ENCODE results near the gene CDR2.
"Not testable (repeated sequence)": the region's sequence is repeated elsewhere in the genome, so short reads cannot be mapped to it uniquely, and the experiment has no call there.

The CDR2 gene

GRCh38 chr16:22375117-22375962 is 921 bp upstream of the CDR2 start:
- DNase-seq: no peak

- peak; percentile 45 for DNase-seq
Observed at GRCh38 chr16:22373662-22374310, 633 bp downstream of the CDR2 start.

DNA sequence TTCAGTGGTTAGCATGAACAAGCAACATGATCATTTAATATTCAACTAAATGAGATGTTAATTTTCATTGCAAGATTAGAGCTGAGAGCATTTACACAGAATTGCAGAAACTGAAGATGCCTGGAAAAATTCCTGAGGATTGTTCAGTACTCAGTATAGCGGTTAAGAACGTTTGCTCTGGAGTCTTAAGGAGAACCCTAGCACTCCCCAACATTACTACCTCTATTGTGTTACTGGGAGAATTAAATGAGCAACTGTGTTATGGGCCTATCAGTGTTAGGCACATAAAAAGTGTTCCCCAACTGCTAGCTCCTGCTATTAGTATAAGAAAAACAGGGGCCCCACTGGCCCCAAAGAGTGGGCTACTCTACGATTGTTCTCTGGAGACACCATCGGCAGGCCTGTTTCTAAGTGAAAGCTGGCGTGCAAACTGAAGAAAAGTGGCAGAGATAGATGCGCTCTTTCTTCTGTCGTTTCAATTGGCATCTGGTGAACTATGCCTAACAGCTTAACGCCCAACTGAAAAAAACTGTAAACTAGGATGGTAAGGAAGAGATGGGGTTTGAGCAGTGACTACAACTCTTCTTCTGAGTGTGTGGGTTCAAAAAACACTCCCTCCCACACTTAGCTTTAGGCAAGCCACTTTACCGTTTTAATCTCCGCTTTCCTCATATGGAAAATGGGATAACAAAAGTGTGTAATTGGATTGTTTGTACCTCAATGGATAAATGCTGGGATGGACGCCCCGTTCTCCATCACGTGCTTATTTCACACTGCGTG is 1.3 kb downstream of the CDR2 start:
- DNase-seq: no peak

GRCh38 chr16:22370038-22370820 is 4.2 kb downstream of the CDR2 start:
- DNase-seq: no peak

GRCh38 chr16:22369221-22369811 is 5.1 kb downstream of the CDR2 start:
- no peak for DNase-seq

GRCh38 chr16:22368200-22368826 is 6.1 kb downstream of the CDR2 start:
- not testable (repeated sequence) for DNase-seq

GRCh38 chr16:22366889-22367288 is 7.5 kb downstream of the CDR2 start:
- DNase-seq: no peak

DNA sequence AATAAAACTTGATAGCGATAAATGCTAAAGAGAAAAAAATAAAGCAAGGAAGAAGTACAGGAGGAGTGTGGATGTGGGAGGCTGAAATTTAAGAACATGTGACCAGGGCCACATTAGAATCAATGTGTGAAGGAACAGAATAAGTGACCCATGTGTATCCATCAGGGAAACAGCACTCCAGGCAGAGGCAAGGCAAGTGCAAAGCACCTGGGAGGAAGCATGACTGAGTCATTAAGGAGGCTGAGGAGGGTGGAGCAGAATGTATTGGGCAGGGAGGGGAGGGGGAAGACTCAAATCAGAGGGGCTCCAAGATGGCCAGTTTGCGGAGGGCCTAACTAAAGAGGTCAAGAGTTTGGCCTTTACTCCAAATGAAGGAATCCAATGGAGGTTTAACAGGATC is 8.0 kb downstream of the CDR2 start:
- no peak for DNase-seq

- no peak for DNase-seq
Observed at GRCh38 chr16:22364241-22364640, 10.2 kb downstream of the CDR2 start.

DNA sequence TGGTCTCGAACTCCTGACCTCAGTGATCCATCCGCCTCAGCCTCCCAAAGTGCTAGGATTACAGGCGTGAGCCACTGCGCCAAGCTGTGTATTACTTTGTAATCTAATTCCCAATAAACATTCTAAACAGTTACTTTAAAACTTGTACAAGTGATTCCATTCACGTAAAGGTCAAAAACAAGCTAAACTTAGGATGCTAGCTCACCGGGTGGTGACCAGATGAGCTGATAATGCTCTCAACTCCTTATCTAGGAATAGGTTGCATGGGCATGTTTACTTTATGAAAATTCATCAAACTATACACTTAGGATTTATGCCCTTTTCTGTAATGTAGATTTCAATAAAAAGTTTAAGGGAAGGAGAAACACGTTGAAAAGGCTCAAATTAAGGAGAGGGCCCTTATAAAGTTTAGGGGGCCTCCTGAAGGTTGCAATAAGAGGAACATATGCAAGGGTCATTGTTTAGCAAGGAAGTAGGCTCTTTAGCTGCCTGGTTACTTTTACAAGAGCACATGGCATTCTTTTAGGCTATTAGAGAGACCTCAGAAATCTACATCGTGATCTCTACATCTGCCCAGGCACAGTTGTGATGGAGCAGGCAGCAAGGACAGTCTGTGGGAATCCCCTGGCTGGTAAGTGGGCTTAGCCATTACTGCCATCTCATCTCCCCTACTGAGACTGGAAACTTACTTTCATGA is 13.3 kb downstream of the CDR2 start:
- DNase-seq: no peak

- no peak for DNase-seq
Observed at GRCh38 chr16:22359679-22360078, 14.7 kb downstream of the CDR2 start.

GRCh38 chr16:22358000-22358399 is 16.4 kb downstream of the CDR2 start:
- no peak for DNase-seq

DNA sequence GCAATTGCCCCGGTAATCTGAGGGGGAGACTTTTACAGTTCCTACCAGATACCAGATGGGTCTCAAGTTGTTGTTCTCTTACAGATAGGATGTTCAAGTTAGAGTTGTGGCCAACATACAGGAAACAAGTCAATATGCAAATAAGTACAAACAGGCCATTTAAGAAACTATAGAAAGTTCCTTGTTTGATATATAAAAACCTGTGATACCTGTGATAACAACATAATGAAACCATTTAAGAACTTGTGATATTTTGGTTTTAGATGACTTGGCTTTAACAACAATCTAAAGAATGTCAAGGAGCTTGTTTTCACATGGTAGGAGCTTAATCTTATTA is 16.8 kb downstream of the CDR2 start:
- DNase-seq: no peak

GRCh38 chr16:22356930-22357634 is 17.3 kb downstream of the CDR2 start:
- DNase-seq: no peak

DNA sequence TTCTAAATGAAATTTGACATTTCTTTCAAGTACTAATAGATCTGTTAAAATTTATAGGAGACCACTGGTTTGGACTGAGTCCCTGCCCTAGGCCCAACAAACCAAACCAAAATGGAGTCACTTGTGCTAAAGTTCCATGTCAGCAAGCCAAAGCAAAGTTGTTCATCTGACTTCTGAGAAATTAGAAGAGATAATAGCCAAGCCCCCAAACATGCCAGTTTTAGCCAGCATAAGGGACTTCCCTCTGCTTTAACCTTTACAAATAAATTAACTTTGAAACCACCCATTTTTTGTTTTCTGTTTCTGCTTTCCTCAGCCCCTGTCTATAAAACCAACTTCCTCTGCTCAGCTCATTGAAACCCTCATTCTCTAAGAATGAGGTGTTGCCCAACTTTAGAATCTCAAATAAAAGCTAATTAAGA is 18.9 kb downstream of the CDR2 start:
- no peak for DNase-seq

- DNase-seq: no peak
Observed at GRCh38 chr16:22353933-22354541, 20.4 kb downstream of the CDR2 start.

- DNase-seq: no peak
Observed at GRCh38 chr16:22353191-22353919, 21.1 kb downstream of the CDR2 start.

DNA sequence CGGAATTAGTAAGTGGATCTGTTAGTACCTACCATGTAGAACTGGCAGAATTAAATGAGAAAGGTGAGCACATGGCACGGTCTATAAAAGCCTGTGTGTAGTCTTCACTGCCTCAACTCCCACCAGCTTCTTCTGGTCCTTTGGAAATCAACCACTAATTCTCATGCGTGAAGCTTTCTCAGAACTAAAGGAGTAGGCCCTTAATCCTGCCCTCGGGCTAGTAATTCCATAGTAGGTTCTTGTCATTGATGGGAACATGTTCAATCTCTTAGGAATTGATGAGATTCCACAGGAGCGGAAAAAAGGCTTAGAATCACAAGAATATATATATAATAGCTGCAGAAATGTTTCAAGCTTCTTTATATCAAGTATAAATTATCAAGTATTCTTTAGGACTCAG is 21.7 kb downstream of the CDR2 start:
- no peak for DNase-seq

GRCh38 chr16:22352140-22352539 is 22.3 kb downstream of the CDR2 start:
- DNase-seq: no peak

GRCh38 chr16:22351017-22351416 is 23.4 kb downstream of the CDR2 start:
- not testable (repeated sequence) for DNase-seq
